ENCODE measurements around the gene SCAANT1.

SCAANT1 gene

DNA sequence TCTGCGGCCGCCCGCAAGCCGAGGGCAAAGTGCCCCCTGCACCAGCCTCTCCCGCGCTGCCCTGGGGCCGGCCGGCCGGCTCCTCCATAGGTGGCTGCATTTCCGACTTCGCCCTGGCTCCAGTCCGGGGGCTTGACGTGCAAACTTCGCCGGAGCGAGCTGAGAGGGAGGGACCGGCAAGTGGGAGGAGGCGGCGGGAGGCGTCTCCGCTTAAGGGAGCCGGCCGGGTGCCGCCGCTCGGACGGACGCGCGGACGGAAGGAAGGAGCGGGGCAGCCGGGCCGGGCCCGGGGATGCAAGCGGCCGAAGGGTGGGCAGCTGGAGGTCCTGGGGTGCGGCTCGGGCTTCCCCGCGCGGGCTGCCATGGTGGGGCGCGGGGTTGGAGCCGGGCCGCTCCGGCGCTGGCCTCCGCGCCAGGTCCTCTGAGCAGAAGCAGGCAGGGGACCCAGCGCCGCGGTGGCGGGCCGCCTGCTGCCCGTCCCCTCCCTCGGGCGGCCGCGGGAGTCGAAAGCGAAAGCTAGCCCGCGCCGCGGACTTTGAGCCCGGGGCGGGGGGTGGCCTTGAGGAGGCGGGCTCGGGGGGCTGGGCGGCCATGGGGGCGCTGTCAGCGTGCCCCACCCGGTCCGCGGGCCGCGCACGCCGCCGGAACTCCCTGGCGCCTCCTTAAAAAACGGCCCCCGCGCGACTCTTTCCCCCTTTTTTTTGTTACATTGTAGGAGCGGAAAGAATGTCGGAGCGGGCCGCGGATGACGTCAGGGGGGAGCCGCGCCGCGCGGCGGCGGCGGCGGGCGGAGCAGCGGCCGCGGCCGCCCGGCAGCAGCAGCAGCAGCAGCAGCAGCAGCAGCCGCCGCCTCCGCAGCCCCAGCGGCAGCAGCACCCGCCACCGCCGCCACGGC, at the start of gene SCAANT1:
SCAANT1 (minus strand) TSS at position 511 of the 895 bp plus-strand sequence.
- TF ChIP-seq, protein P1, sequence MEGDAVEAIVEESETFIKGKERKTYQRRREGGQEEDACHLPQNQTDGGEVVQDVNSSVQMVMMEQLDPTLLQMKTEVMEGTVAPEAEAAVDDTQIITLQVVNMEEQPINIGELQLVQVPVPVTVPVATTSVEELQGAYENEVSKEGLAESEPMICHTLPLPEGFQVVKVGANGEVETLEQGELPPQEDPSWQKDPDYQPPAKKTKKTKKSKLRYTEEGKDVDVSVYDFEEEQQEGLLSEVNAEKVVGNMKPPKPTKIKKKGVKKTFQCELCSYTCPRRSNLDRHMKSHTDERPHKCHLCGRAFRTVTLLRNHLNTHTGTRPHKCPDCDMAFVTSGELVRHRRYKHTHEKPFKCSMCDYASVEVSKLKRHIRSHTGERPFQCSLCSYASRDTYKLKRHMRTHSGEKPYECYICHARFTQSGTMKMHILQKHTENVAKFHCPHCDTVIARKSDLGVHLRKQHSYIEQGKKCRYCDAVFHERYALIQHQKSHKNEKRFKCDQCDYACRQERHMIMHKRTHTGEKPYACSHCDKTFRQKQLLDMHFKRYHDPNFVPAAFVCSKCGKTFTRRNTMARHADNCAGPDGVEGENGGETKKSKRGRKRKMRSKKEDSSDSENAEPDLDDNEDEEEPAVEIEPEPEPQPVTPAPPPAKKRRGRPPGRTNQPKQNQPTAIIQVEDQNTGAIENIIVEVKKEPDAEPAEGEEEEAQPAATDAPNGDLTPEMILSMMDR (IDR thresholded peaks at IDR 0.05), result peak; percentile 41; the same call in 1 of the 2 replicates
- no peak for TF ChIP-seq ZFX (IDR thresholded peaks at IDR 0.05; ENCODE audit: borderline replicate concordance)
- H3K27ac ChIP-seq, result peak within 1 kb of the TSS; percentile 88

DNA sequence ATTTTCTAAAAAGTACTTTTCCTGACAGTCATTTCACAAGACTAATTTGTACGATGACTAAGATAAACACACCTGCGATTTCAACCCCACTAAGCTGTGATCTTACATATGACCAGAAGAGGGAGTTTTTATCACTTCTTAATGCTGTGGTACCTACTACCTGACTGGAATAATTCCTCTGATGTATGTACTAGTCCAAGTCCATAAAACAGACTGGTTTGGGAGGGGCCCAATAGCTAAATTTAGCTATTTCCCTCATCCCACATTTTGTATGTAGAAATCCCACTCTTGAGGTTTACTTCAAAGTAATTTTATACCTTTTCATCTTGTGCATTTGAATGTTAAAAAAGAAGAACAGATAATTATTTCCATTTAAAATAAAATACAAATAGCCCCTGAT, 49.7 kb upstream of the SCAANT1 start:
- no peak overlapping the region for H3K27ac ChIP-seq
- TF ChIP-seq, protein P1 (IDR thresholded peaks at IDR 0.05), result peak; percentile 78
- no peak for TF ChIP-seq ZFX (IDR thresholded peaks at IDR 0.05; ENCODE audit: borderline replicate concordance)

- no peak for TF ChIP-seq ZFX (IDR thresholded peaks at IDR 0.05; ENCODE audit: borderline replicate concordance)
- TF ChIP-seq, protein P1 (IDR thresholded peaks at IDR 0.05), result no peak
Observed at GRCh38 chr3:63960048-63960711, 48.0 kb upstream of the SCAANT1 start.

DNA sequence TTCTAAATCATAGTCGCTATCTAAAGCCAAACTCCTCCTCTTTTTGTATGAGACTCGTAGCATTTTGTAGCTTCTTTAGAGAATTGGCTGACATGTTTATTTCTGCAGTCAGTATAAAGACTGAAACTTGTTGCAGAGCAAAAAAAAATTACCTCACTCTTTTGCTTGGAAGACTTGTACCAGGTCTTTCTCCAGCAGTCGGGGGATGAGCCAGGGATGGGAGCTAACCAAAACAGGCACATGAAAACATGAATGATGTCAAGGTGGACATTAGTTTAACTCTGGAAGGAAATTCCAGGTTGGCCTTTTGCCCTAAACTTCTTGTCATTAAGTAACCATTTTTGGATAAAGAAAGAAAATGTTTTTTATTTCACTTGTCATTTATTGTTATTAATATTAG, 47.0 kb upstream of the SCAANT1 start:
- TF ChIP-seq, protein P1 (IDR thresholded peaks at IDR 0.05), result no peak
- no peak for TF ChIP-seq ZFX (IDR thresholded peaks at IDR 0.05; ENCODE audit: borderline replicate concordance)
- no peak overlapping the region for H3K27ac ChIP-seq

More at GRCh38 chr3:63960048-63960711, 48.0 kb upstream of the SCAANT1 start:
- H3K27ac ChIP-seq, result no peak overlapping the region

DNA sequence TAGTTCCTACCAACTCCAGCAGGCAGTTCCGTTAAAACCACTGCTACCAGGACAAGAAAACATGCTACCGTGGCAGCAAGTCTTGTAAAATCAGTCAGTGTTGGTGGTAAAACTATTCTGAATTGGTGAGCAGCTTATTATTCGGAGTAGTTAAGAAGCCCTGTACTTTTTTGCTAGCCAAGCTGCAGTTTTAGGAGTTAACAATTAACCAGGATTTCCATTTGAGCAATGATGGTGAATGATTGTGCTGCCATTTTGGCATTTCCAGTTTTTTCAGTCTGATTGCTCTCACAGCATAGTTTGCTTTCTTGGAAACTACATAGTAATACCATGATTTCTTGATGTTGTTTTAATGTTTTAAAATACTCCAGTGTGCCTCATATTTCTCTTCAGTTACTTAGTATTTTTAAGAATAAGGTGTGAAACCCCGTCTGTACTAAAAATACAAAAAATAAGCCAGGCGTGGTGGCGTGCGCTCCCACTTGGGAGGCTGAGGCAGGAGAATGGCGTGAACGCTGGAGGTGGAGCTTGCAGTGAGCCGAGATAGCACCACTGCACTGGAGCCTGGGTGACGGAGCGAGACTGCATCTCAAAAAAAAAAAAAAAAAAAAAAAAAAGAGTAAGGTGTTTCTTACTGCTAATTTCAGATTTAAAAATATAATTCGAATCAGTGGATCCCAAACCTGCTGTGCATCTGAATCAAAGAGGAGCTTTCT, 43.8 kb upstream of the SCAANT1 start:
- H3K27ac ChIP-seq, result peak overlapping the region; percentile 29
- no peak for TF ChIP-seq ZFX (IDR thresholded peaks at IDR 0.05; ENCODE audit: borderline replicate concordance)
- TF ChIP-seq, protein P1 (IDR thresholded peaks at IDR 0.05), result no peak

DNA sequence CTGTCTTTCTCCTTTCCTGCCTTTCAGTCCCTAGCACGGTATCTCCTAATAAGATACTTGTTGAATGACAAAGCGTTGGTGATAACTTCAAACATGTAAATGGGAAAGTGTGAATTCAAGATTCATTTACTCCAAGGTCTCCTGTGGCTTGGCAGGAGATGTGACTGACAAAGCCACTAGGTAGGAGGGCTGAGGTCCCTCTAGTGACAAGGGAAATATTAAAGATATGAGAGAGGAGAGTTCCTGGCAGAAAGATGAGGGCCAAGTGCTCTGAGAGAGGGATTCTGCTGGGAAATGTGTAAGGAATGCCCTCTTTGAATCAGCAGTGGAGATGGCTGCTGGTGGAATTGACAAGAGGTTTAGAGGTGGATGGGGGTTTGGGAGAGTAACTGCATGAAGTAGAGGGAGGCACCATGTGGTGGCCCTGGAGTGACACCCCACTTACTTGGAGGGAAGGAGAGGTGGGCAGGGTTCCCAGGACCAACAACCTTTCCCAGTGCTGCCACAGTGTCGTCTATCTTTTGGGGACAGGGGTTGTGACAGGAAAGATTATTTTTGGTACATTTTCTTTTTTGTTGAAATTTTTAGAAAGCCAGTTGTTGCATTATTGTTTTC, 43.0 kb upstream of the SCAANT1 start:
- TF ChIP-seq, protein P1 (IDR thresholded peaks at IDR 0.05), result no peak
- no peak for TF ChIP-seq ZFX (IDR thresholded peaks at IDR 0.05; ENCODE audit: borderline replicate concordance)
- H3K27ac ChIP-seq, result peak overlapping the region; percentile 29
